NCI-H82 treated with DMSO at 0.1 percent for 48 hours (cell line): ENCODE measurements around the gene ZCCHC7.

Experiments
- DNase-seq: peaks from one replicate; lab custom pipeline; 2025; ENCODE audit not compliant: unreplicated experiment; lab: John Stamatoyannopoulos, UW

Gene ZCCHC7

GRCh38 chr9:37209431-37210386 is 89.3 kb downstream of the ZCCHC7 start:
- peak; percentile 36 for DNase-seq

GRCh38 chr9:37210737-37211523 is 90.6 kb downstream of the ZCCHC7 start:
- no peak for DNase-seq

GRCh38 chr9:37212435-37212834 is 92.1 kb downstream of the ZCCHC7 start:
- no peak for DNase-seq

GRCh38 chr9:37215381-37215780 is 95.0 kb downstream of the ZCCHC7 start:
- DNase-seq, result peak; percentile 20

GRCh38 chr9:37215830-37216229 is 95.5 kb downstream of the ZCCHC7 start:
- DNase-seq, result no peak

- no peak for DNase-seq
Observed at GRCh38 chr9:37217161-37217560, 96.8 kb downstream of the ZCCHC7 start.

- DNase-seq, result no peak
Observed at GRCh38 chr9:37218800-37219425, 98.5 kb downstream of the ZCCHC7 start.

GRCh38 chr9:37220971-37221370 is 100.6 kb downstream of the ZCCHC7 start:
- peak; percentile 53 for DNase-seq

- no peak for DNase-seq
Observed at GRCh38 chr9:37221489-37222106, 101.2 kb downstream of the ZCCHC7 start.

GRCh38 chr9:37229455-37229854 is 109.1 kb downstream of the ZCCHC7 start:
- DNase-seq, result no peak

- no peak for DNase-seq
Observed at GRCh38 chr9:37229882-37230482, 109.6 kb downstream of the ZCCHC7 start.

- no peak for DNase-seq
Observed at GRCh38 chr9:37236822-37237221, 116.4 kb downstream of the ZCCHC7 start.

- DNase-seq, result no peak
Observed at GRCh38 chr9:37238122-37238521, 117.7 kb downstream of the ZCCHC7 start.

GRCh38 chr9:37239224-37239859 is 119.0 kb downstream of the ZCCHC7 start:
- no peak for DNase-seq

- DNase-seq, result no peak
Observed at GRCh38 chr9:37239921-37240320, 119.5 kb downstream of the ZCCHC7 start.

GRCh38 chr9:37241340-37241739 is 121.0 kb downstream of the ZCCHC7 start:
- no peak for DNase-seq

GRCh38 chr9:37242089-37242488 is 121.7 kb downstream of the ZCCHC7 start:
- DNase-seq, result no peak

- DNase-seq, result no peak
Observed at GRCh38 chr9:37243588-37244345, 123.4 kb downstream of the ZCCHC7 start.

GRCh38 chr9:37246826-37247225 is 126.5 kb downstream of the ZCCHC7 start:
- no peak for DNase-seq
